Astrocyte (in vitro differentiated cells and primary cell): ENCODE results near the gene GSE1.

ENCODE experiments used
- CTCF ChIP-seq: IDR thresholded peaks from 2 replicates; pipeline ENCODE4 v1.5.1; 2011; ENCODE audit warnings: low read depth, mild to moderate bottlenecking, inconsistent platforms, low read length, moderate library complexity; ENCODE audit not compliant: insufficient read depth
- EZH2 ChIP-seq: IDR thresholded peaks from 2 replicates; pipeline ENCODE4 v1.6.1; 2012; ENCODE audit warnings: mild to moderate bottlenecking, low read length, inconsistent platforms; ENCODE audit not compliant: insufficient read depth

GRCh38 chr16:85638695-85639409, 25.7 kb downstream of the GSE1 start:
- no peak for TF ChIP-seq CTCF
- no peak for TF ChIP-seq EZH2
